ENCODE results near the gene BDNF.

Gene BDNF

DNA sequence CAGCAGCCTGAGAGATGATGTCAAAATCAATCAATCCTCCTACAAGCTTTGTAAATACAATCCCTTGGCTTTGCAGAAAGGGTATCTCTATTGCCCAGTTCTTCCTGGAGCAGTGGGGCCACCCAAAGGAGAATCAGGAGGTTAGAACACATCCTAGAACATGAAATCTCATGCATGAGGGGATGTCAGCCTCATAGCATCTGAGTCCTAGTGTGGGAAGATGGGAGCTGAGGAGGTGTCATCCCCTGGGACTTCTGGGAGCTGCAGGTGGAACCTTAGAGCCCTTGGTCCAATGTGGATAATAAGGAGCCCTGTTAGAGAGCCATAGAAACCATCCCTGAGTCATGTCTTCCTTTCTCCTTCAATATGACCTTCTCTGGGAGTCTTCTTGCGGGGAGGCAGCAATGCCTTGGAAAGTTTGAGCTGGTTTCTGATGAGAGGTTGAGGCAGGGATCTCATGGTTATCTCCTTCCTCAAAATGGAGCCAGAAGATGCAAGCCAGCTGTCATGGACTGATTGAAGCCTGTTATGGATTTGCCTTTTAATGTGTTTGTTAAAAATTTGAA is 74.8 kb downstream of the BDNF start:
- DNase-seq (ENCODE audit: low read depth) = no peak

DNA sequence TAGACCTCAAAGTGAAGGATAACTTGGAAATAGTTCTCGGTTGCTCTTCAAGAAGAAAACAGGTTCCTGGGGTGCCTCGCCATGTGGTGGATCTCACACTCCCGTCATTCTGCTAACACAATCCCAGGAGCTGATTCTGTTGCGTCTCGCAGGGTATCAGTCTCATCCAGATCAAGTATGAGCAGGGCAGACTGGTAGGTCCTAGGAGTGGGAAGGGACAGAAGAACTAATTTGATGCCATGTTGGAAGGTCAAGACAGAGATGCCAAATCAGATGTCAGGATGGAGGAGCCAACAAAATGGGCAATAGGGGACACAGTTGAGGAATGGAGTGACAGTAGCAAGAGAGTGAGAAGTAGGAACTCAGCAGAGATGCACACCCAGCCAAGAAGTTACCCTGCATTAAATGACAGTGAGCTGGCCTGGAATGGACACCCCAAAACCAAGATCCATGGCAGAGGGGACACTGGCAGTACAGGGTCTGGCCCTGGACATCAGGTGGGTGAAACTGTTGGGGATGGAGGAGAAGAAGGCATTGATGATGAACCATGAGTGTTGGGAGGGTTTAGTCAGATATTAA is 76.2 kb downstream of the BDNF start:
- DNase-seq (ENCODE audit: low read depth) = no peak

DNA sequence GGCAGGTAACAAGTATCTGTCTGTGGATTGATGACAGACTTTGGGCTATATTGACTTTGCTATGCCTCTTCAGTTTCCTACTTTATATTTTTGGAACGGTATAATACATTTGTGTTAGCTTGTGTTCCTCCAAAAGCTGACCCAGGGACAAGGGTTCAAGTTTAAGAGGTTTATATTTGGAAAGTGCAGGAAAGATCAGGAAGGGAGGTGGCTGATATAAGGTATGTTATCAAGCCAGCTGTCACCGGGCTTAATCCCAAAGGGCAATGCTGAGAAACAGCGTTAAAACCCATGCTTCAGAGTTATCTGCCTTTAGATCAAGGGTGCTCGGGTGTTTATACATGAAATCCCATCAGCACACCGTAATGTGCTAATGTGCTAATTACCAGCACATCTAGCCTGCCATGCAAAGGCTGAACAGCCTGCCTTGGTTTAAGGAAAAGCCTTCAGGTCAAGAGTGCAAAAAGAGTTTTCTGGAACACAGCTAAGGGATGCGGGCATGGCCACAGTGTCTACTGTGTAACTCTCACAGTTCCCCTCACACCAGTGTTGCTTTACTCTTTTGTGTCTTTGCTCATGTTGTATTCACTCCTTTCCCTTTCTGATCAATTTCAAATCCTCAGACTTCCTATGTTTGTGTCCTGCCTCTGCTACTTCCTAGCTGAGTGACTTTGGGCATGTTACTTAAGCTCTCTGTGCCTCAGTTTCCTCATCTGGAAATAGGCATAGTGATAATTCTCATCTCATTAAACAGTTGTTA is 77.5 kb downstream of the BDNF start:
- DNase-seq (ENCODE audit: low read depth) = no peak

DNA sequence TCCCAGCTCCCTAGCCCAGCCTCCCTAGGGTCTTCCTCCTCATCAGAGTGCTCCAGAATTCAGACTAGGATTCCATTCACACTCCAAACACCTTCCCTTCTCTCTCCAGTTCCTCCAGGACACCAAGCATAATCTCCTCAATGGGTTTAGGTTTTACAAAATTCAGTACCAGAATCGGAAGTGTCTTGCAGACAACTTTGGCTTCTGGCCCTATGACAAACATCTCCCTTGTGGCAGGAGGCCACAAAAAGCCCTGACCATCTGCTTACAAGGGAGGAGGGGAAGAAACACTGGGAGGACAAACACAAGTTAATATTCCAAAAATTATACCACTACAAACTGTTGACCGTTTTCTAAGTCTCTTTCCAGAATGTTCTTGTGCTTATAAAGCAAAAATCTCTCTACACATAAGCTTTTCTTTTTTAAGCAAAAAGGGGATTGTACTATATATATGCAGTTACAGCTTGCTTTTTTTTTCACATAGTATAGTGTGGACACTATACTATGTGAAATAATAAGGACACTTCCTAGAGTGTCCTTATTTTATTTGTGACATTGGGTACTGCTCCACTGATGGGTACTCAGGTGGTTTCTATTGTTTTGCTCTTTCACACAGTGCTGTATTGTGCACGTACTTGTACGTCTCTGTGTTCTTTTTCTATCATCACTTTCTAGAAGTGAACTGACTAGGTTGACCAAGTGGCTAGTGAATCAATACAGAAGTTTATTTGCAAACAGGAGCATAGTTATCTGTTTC is 78.7 kb downstream of the BDNF start:
- no peak for DNase-seq (ENCODE audit: low read depth)

DNA sequence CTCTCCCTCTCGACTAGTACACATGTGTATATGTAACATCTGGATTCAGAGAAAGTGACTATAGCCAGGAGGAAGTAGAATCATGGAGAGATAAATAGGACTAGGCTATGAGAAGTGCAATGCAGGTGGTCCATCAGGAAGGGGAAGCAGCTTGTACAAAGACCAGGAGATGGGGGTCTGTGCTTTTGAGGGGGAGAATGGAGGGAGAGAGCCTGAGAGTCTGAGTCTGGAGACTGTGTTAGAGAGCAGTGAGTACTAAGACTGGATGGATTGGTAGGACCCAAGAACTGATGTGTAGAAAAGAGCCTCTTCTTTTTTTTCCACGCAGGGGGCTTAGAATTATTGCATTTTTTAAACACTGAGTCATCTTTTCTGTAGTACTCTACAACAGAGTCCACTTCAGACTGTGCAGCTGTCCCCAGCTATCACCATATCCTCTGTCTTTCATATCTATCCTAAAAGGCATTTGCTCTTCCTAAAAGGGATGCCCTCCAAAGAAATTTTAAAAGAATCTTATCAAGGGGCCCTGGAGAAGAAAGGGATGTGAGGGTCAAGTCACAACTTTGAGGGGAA is 80.4 kb downstream of the BDNF start:
- no peak for DNase-seq (ENCODE audit: low read depth)

DNA sequence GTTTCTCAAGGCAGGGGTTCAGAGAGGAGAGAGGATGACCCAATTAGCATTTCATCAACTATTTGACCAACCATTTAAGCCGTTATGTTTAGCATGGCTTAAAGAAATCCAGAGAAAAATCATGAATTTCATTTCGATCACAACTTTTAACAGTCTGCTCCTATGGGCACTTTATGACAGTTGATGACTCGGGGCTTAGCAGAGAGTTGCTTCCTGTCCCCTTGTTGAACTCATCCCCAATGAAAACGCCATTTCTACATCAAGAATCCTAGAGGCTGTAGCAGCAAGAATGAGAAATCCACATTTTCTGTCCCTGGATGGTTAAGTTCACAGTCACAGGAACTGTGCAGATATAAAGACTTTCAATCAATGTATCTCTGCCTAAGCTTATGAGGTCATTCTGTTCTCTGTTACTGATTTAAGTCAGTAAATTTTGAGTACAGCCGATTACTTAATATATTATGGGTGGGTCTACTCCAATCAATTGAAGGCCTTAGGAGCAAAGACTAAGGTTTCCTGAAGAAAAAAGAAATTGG is 81.1 kb downstream of the BDNF start:
- DNase-seq (ENCODE audit: low read depth) = no peak

DNA sequence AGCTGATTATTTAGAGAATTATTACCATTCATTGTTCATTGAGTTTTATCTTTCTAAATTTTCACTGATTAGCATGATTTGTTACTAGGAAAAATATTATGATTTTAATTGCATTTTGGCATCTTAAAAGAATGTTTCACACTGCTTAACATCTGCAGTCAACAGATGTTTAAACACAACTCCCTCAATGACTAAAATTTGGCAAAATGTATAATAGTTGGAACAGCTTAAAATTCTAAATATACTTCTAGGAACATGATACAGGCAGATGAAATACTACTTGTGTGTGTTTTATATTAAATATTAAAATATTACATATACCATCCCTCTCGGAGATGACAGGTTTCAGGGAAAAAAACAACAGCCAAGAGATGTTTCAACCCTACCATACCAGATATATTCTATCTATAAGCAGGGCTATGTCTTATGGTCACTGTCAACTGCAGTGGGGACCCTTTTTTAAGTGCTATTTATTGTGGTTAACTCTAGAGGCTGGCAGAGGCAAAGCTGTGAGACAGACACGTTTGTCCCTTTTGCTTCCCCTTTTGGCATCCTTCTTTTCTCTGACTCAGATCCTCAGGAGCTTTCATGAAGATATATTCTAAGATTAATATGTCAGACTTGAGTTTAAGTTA is 81.9 kb downstream of the BDNF start:
- no peak for DNase-seq (ENCODE audit: low read depth)

DNA sequence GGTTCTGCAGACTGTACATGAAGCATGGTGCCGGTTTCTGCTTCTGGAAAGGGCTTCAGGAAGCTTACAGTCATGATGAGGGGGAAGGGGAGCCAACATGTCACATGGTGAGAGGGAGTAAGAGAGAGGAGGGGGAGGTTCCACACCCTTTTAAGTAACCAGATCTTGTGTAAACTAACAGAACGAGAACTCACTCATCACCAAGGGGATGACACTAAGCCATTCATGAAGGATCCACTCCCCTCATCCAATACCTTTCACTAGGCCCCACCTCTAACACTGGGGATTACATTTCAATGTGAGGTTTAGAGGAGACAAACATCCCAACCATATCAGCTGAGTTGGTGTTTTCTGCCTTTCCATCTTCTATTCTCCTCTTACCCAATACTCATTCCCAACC is 83.5 kb downstream of the BDNF start:
- no peak for DNase-seq (ENCODE audit: low read depth)

DNA sequence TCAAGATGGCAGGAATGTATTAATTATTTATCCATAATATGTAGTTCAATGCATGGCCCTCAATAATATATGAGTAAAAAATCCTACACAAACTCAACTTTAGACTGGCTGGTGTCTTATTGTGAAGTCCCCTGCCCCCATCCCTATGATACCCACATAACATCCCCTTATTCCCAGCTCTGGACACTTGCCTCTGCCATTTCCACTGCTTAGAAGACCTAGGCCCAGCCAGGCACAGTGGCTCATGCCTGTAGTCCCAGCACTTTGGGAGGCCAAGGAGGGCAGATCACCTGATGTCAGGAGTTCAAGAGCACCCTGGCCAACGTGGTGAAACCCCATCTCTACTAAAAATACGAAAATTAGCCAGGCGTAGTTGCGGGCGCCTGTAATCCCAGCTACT is 84.4 kb downstream of the BDNF start:
- DNase-seq (ENCODE audit: low read depth) = no peak

DNA sequence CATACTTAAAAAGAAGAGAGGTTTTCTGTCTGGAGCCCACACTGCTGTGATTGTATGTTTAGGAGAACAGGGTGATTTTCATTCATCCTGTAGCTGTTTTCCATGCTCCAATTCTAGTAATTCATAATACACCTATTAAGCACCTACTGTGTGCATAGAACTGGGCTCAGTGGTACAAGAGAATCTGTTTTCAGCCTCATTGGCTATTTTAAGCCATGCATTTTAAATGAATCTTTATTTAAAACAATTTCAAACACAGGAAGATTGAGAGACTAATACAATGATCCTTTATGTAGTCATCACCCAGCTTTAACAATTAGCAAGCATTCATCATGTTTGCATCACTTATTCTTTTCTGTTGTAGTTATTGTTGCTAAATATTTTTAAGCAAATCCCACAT is 86.2 kb downstream of the BDNF start:
- DNase-seq (ENCODE audit: low read depth) = no peak

DNA sequence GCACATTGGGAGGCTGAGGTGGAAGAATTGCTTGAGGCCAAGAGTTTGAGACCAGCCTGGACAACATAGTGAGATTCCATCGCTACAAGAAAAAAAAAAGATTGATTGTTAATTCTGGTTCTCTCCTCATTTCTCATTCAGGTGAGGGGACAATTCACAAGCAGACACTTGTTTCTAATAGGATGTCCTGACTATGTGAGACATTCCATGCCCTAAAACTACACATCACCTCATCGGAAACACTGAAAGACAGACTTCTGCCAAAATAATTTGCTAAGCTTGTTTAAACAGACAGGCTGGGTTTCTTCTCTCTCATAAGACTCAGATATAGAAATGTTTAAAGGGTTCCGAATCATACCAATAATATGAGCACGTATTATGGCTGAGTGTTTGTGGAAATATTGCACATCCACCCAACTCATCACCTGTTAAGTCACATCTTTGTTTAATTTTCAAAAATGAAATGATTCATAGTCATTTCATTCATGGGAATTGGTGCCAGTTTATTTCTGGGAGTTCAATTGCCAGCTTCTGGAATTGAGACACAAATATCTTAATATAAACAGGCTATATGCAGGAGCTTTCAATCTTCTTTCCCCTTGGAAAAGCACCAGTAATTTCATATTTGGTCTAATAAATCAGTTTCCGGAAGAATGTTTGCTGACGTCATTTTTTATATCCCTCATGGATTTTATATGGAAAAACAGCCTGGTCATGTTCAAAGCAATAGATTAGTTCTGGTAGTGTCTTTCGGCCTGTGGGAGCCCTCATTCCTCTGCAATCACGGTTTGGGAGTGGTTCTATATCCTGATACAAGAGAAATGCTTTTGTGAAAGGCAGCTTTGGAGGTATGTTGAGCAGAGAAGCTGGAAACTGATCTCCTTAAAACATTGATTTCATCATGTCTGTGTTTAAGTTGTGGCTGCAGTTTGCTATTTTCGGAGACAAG is 87.0 kb downstream of the BDNF start:
- DNase-seq (ENCODE audit: low read depth) = no peak

DNA sequence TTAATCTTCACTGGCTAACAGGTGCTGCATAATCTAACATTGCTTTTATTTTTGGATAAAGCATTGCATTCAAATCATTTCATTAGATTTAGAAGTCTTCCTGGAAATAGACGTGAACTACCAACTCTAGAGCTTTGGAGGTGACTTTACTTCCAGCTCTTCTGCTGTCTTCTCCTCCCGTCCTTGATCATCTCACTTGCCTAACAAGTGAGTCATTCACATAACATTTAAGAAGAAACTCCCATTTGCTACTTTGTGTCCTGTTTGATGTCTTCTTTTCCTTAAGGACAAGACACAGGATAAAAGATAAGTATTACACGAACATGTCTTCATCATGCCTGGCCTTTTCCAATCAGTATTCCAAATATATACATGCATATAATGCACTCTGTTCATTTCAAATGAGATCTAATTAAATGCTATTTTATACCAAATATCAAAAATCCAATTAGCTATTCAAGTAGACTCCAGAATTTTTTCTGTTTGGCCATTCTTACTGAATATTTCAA is 88.3 kb downstream of the BDNF start:
- DNase-seq (ENCODE audit: low read depth) = no peak

DNA sequence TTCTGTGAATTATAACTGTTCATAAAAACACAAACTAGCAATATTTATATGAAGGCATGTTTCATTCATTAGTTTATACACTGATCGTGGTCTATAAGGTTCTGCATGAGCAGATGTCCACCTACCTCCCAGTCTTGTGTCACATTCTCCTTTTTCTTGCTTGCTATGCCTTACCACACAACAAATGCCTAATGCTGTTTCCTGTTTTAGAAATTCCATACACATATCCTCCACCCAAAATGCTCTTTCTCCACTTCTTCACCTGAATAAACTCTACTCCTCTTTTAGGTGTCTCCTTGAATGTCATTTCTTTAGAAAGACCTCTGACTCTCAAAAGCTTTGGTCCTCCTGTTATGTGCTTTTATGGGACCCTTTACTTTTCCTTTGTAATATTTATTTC is 88.9 kb downstream of the BDNF start:
- no peak for DNase-seq (ENCODE audit: low read depth)

DNA sequence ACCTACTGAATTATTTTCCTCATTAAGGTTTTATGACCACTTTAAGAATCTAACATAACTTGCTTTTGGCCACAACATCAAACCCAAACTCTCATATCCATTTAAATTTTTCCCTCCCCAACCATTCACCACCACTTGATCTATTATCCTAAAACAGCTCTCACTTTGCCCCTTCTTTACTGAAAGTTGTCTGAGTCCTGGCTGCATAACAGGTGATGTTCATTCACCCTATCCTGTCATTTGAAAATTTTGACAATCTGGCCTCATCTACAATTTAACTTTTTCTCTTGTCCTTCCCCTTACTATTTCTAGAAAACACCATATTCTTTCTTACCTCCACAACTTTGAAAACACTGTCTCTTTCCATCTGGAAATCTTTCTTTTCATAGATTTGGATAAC is 89.3 kb downstream of the BDNF start:
- no peak for DNase-seq (ENCODE audit: low read depth)

DNA sequence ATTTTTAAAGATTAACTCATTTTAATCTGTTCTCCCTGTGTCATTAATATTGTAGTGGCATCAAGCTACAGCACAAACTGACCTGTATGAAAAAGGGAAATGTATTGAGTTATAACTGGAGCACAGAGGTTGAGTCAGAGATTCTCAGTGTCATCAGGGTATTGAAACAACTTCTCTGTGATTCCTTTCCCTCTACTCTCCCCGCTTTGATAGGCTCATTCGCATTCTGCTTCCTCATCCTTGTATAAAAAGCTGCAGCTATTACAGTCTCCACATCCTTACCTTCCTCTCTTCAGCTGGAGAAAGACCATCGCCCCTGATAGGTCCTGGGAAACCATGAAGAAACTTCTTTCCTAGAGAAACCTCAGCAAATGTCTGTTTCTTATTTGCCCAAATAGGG is 90.0 kb downstream of the BDNF start:
- DNase-seq (ENCODE audit: low read depth) = no peak

DNA sequence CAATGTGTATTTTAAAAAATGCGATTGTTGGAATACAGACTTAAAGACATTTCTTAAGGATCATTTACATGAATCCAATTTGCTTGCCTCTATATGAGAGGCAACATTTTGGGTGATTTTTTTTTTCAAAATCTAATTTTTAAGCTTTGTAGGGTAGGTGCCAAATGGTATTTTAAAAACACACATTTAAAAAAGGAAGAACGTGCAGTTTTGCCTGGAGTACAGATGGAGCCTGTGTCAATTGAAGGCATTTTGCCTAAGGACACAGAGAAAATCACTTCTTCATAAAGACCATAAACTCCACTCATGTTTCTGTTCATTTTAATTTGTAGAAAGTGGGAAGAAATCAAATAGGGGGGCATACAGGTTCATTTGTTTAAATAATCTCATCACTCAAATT is 91.3 kb downstream of the BDNF start:
- no peak for DNase-seq (ENCODE audit: low read depth)

DNA sequence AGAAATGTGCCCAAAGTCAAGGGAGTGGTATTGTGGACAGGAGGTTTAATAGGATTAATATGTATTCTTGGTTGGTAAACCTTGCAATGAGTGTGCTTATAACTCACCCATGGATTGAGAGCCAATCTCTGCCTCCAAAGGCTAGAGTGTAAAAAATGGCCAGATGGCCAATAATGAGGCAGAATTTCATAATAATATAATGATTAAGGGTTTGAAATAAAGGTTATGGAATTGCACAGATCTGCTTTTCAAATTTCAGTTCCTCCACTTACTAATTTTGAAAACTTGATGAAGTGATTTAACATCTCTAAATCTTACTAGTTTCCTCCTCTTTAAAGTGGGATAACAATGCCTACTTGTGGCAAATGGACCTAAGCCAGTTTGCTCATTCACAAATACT is 94.8 kb downstream of the BDNF start:
- no peak for DNase-seq (ENCODE audit: low read depth)

Data from T-helper 22 cell (primary cell).